ENCODE data around the gene ARID5B.

DNA sequence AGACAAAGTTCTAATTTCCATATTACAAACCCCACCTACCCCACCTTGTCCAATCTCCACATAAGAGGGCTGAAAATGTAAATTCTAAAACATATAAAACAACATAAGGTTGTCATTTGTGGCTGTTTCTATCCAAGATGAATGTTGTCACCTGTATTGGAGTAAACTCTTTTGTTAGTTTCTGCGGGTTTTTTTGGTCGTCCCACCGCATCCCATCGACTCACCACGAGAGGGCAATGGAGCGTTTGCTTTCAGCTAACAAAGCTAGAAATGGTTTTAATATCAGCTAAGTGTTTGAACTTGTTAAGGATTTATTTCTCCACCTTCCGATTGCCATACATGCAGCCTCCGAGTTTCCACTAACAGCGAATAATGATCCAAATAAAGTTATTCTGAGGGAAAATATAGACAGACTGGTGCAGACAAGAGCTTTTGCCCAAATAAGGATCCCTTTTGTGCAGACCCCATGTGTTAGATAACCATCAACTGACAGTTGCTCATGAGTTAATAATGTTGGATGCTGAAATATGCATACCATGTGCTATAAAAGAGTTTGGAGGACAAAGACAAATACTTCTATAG, 137.2 kb downstream of the ARID5B start:
- TF ChIP-seq, protein P1, sequence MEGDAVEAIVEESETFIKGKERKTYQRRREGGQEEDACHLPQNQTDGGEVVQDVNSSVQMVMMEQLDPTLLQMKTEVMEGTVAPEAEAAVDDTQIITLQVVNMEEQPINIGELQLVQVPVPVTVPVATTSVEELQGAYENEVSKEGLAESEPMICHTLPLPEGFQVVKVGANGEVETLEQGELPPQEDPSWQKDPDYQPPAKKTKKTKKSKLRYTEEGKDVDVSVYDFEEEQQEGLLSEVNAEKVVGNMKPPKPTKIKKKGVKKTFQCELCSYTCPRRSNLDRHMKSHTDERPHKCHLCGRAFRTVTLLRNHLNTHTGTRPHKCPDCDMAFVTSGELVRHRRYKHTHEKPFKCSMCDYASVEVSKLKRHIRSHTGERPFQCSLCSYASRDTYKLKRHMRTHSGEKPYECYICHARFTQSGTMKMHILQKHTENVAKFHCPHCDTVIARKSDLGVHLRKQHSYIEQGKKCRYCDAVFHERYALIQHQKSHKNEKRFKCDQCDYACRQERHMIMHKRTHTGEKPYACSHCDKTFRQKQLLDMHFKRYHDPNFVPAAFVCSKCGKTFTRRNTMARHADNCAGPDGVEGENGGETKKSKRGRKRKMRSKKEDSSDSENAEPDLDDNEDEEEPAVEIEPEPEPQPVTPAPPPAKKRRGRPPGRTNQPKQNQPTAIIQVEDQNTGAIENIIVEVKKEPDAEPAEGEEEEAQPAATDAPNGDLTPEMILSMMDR (IDR thresholded peaks at IDR 0.05; ENCODE audit: borderline replicate concordance, extremely low read depth, low read length, poor library complexity, severe bottlenecking) = peak; percentile 71
- TF ChIP-seq EZH2 (IDR thresholded peaks at IDR 0.05; ENCODE audit: borderline replicate concordance, low read depth, low read length, severe bottlenecking) = no peak
